SU-DHL-6 (cell line): ENCODE measurements around the gene C16orf89.

Experiments used
- EZH2phosphoT487 ChIP-seq: fragments of 200-600 bp; sonication (generic), shearing (Covaris generic); conservative IDR thresholded peaks from 2 replicates; pipeline ENCODE4 v1.6.1; 2018; ENCODE audit warnings: mild to moderate bottlenecking, antibody characterized with exemption, low read length, moderate library complexity, mixed read lengths
- TF ChIP-seq, protein P1 (sequence below): fragments of 200-600 bp; sonication (generic); IDR thresholded peaks from one replicate; pipeline ENCODE4 v1.5.1; 2017; ENCODE audit warnings: antibody characterized with exemption, mild to moderate bottlenecking, low read length, moderate library complexity; ENCODE audit not compliant: insufficient read depth, poor library complexity, severe bottlenecking

DNA sequence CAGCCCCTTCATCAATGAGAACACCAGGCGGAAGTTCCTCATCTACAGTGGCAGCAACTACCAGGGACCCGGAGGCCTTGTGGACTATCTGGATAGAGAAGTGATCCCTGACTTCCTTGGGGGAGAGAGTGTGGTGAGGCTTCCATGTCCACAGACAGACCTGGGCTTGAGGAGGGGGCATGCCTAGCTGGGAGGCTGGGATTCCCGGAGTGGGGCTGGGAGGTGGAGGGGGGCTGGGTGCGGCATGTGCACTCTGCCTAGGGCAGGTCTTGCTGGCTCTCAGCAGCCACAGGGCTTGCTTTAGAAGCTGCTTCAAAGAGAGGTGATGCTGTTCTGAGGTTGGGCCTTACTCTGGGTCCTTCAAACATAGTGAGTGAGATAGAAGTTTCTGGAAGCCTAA, 59.8 kb downstream of the C16orf89 start:
- TF ChIP-seq, protein P1, sequence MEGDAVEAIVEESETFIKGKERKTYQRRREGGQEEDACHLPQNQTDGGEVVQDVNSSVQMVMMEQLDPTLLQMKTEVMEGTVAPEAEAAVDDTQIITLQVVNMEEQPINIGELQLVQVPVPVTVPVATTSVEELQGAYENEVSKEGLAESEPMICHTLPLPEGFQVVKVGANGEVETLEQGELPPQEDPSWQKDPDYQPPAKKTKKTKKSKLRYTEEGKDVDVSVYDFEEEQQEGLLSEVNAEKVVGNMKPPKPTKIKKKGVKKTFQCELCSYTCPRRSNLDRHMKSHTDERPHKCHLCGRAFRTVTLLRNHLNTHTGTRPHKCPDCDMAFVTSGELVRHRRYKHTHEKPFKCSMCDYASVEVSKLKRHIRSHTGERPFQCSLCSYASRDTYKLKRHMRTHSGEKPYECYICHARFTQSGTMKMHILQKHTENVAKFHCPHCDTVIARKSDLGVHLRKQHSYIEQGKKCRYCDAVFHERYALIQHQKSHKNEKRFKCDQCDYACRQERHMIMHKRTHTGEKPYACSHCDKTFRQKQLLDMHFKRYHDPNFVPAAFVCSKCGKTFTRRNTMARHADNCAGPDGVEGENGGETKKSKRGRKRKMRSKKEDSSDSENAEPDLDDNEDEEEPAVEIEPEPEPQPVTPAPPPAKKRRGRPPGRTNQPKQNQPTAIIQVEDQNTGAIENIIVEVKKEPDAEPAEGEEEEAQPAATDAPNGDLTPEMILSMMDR = no peak
- no peak for TF ChIP-seq EZH2phosphoT487
